Trophoblast cell (in vitro differentiated cells and primary cell): ENCODE results near the gene MST1R.
"Not testable (repeated sequence)": the region's sequence is repeated elsewhere in the genome, so short reads cannot be mapped to it uniquely, and the experiment has no call there.

ENCODE experiments used
- DNase-seq, 2 donors: peaks; one replicate each; pipeline ENCODE4 v3.0.0-alpha.2; 2016
- H2AFZ ChIP-seq: 2 replicates; pipeline ENCODE4 v1.6.1; 2013; ENCODE audit warnings: low read length, moderate library complexity, mild to moderate bottlenecking; ENCODE audit not compliant: insufficient read depth, poor library complexity
- H2AK5ac ChIP-seq: 2 replicates; pipeline ENCODE4 v1.6.1; 2013; ENCODE audit warnings: mild to moderate bottlenecking, low read length
- H2BK120ac ChIP-seq: 2 replicates; pipeline ENCODE4 v1.6.1; 2013; ENCODE audit warnings: low read length, mild to moderate bottlenecking, moderate library complexity; ENCODE audit not compliant: insufficient read depth, poor library complexity
- H2BK12ac ChIP-seq: 2 replicates; pipeline ENCODE4 v1.6.1; 2013; ENCODE audit warnings: mild to moderate bottlenecking, low read length, moderate library complexity
- H2BK5ac ChIP-seq: 2 replicates; pipeline ENCODE4 v1.6.1; 2013; ENCODE audit warnings: low read length, low read depth, moderate library complexity, mild to moderate bottlenecking; ENCODE audit not compliant: poor library complexity
- H3K14ac ChIP-seq: 2 replicates; pipeline ENCODE4 v1.6.1; 2013; ENCODE audit warnings: mild to moderate bottlenecking, low read length
- H3K18ac ChIP-seq: 2 replicates; pipeline ENCODE4 v1.6.1; 2013; ENCODE audit warnings: mild to moderate bottlenecking, low read length
- H3K23ac ChIP-seq: 2 replicates; pipeline ENCODE4 v1.6.1; 2013; ENCODE audit warnings: low read length
- H3K27ac ChIP-seq: 2 replicates; pipeline ENCODE4 v1.5.1; 2013; ENCODE audit warnings: low read depth, mild to moderate bottlenecking, inconsistent platforms, low read length, moderate library complexity
- H3K27me3 ChIP-seq: 2 replicates; pipeline ENCODE4 v1.6.1; 2013; ENCODE audit warnings: inconsistent platforms, mild to moderate bottlenecking, low read length, moderate library complexity; ENCODE audit not compliant: insufficient read depth
- H3K36me3 ChIP-seq, 2 experiments: 1 replicate in 1 of 2; 2 replicates in 1 of 2; pipeline ENCODE4 v1.6.1; 2013; ENCODE audit warnings: low read length in 2 of 2, mild to moderate bottlenecking in 2 of 2, moderate library complexity in 1 of 2; ENCODE audit not compliant: insufficient read depth in 2 of 2, control insufficient read depth in 1 of 2
- H3K4ac ChIP-seq: 2 replicates; pipeline ENCODE4 v1.6.1; 2013; ENCODE audit warnings: low read depth, mild to moderate bottlenecking, low read length, moderate library complexity
- H3K4me1 ChIP-seq, 2 experiments: 1 replicate in 1 of 2; 2 replicates in 1 of 2; pipeline ENCODE4 v1.6.1; 2013; ENCODE audit warnings: low read length in 2 of 2, mild to moderate bottlenecking in 2 of 2, moderate library complexity in 1 of 2; ENCODE audit not compliant: insufficient read depth in 2 of 2, control insufficient read depth in 1 of 2
- H3K4me2 ChIP-seq: 2 replicates; pipeline ENCODE4 v1.6.1; 2013; ENCODE audit warnings: inconsistent platforms, mild to moderate bottlenecking, low read length, moderate library complexity
- H3K4me3 ChIP-seq: 2 replicates; pipeline ENCODE4 v1.5.1; 2013; ENCODE audit warnings: mild to moderate bottlenecking, low read depth, low read length, inconsistent platforms
- H3K79me1 ChIP-seq: one replicate; pipeline ENCODE4 v1.6.1; 2013; ENCODE audit warnings: low read length
- H3K79me2 ChIP-seq: 2 replicates; pipeline ENCODE4 v1.6.1; 2013; ENCODE audit warnings: low read length, mild to moderate bottlenecking; ENCODE audit not compliant: control insufficient read depth, insufficient read depth, poor library complexity
- H3K9ac ChIP-seq: 2 replicates; pipeline ENCODE4 v1.6.1; 2013; ENCODE audit warnings: mild to moderate bottlenecking, low read length
- H3K9me3 ChIP-seq: 2 replicates; pipeline ENCODE4 v1.6.1; 2013; ENCODE audit warnings: low read depth, mild to moderate bottlenecking, control low read depth, inconsistent platforms, low read length; ENCODE audit not compliant: insufficient read depth
- H4K12ac ChIP-seq: 2 replicates; pipeline ENCODE4 v1.6.1; 2013; ENCODE audit warnings: low read depth, mild to moderate bottlenecking, low read length, moderate library complexity
- H4K8ac ChIP-seq: 2 replicates; pipeline ENCODE4 v1.6.1; 2013; ENCODE audit warnings: low read depth, mild to moderate bottlenecking, low read length, moderate library complexity
- H4K91ac ChIP-seq: one replicate; pipeline ENCODE4 v1.6.1; 2013; ENCODE audit warnings: low read depth, mild to moderate bottlenecking, low read length, moderate library complexity
- WGBS: extraction: QIAGEN DNeasy Blood & Tissue Kit; methylation state at CpG from one replicate; pipeline ENCODE4 v1.1.7; 2013; ENCODE audit warnings: missing lambda C conversion rate; ENCODE audit not compliant: insufficient read length, insufficient coverage; ENCODE audit errors: extremely low coverage; 5-methylcytosine and 5-hydroxymethylcytosine counted together

MST1R gene

GRCh38 chr3:49939858-49940666 lies 36.4 kb upstream of the MST1R start, which contains the start of gene RBM6:
Gene RBM6, plus strand, starts transcription at chr3:49940150. Its CDS starts 22,492 bp downstream, at chr3:49962642.
- H2BK12ac ChIP-seq, result peak within 1 kb of the TSS; percentile 21

GRCh38 chr3:49937090-49937489 lies 33.4 kb upstream of the MST1R start:
- H2AK5ac ChIP-seq, result no peak overlapping the region
- WGBS, result no CpG with 5 or more reads among the region's 3 CpGs

More at GRCh38 chr3:49939858-49940666, 36.4 kb upstream of the MST1R start, which contains the start of gene RBM6:
- peak within 1 kb of the TSS; percentile 76 for H4K12ac ChIP-seq
- H3K9ac ChIP-seq, result peak within 1 kb of the TSS; percentile 95
- H2AFZ ChIP-seq, result peak within 1 kb of the TSS; percentile 89
- H3K27ac ChIP-seq, result peak within 1 kb of the TSS; percentile 90
- H3K4me2 ChIP-seq, result peak within 1 kb of the TSS; percentile 65
- peak within 1 kb of the TSS; percentile 73 for H3K14ac ChIP-seq
- peak within 1 kb of the TSS; percentile 44 for H2BK5ac ChIP-seq
- H3K27me3 ChIP-seq, result no peaks in the 10 kb centered on the region
- peak within 1 kb of the TSS; percentile 89 for H4K8ac ChIP-seq
- H3K18ac ChIP-seq, result peak within 1 kb of the TSS; percentile 64
- H3K9me3 ChIP-seq, result no peaks in the 10 kb centered on the region
- H3K79me1 ChIP-seq, result peaks cover 7% of the 10 kb centered on the region
- peak within 1 kb of the TSS; percentile 88 for H3K4me3 ChIP-seq
- peak; percentile 94 to 97 for DNase-seq
- no peaks in the 10 kb centered on the region for H3K36me3 ChIP-seq
- peaks cover 15% of the 10 kb centered on the region for H3K79me2 ChIP-seq
- H2BK120ac ChIP-seq, result peak within 1 kb of the TSS; percentile 63
- no peak within 1 kb of the TSS for H3K23ac ChIP-seq
- no CpG with 5 or more reads among the region's 74 CpGs for WGBS
- H3K4ac ChIP-seq, result peak within 1 kb of the TSS; percentile 95
- no peak within 1 kb of the TSS for H2AK5ac ChIP-seq
- H4K91ac ChIP-seq, result peak within 1 kb of the TSS; percentile 84
- peaks cover 0 to 5% of the 10 kb centered on the region in 2 experiments for H3K4me1 ChIP-seq

GRCh38 chr3:49932281-49932680 lies 28.6 kb upstream of the MST1R start:
- not testable (repeated sequence) for H3K27ac ChIP-seq, H4K8ac ChIP-seq, H3K23ac ChIP-seq, H2BK120ac ChIP-seq, H3K4me3 ChIP-seq, H3K36me3 ChIP-seq, H3K14ac ChIP-seq, H2AK5ac ChIP-seq, H3K27me3 ChIP-seq, H4K12ac ChIP-seq, H2BK5ac ChIP-seq, H3K4me2 ChIP-seq, H3K4ac ChIP-seq, H3K79me1 ChIP-seq, H4K91ac ChIP-seq, H2BK12ac ChIP-seq, H2AFZ ChIP-seq, H3K18ac ChIP-seq, H3K9ac ChIP-seq, H3K79me2 ChIP-seq, H3K9me3 ChIP-seq
- DNase-seq, result peak; percentile 61 to 78
- peaks cover 12 to 14% of the 10 kb centered on the region in 2 experiments for H3K4me1 ChIP-seq
- WGBS, result no CpG with 5 or more reads among the region's 15 CpGs

More at GRCh38 chr3:49937090-49937489, 33.4 kb upstream of the MST1R start:
- Histone ChIP-seq H2AFZ (no peak overlapping the region), H3K4ac (no peak overlapping the region), H3K18ac (no peak overlapping the region), H3K4me2 (no peak overlapping the region), H3K4me1 (peaks cover 0 to 5% of the 10 kb centered on the region in 2 experiments), H3K4me3 (no peak overlapping the region), H2BK120ac (no peak overlapping the region), H3K14ac (no peak overlapping the region), H3K9me3 (no peaks in the 10 kb centered on the region), H3K36me3 (no peaks in the 10 kb centered on the region), H3K23ac (no peak overlapping the region), H3K9ac (no peak overlapping the region), H3K79me1 (peaks cover 7% of the 10 kb centered on the region), H2BK12ac (no peak overlapping the region), H4K12ac (no peak overlapping the region), H3K79me2 (peaks cover 10% of the 10 kb centered on the region), H4K91ac (no peak overlapping the region), H3K27ac (no peak overlapping the region), H3K27me3 (no peaks in the 10 kb centered on the region), H4K8ac (no peak overlapping the region), H2BK5ac (no peak overlapping the region)
- DNase-seq, result no peak

GRCh38 chr3:49930922-49931321 lies 27.2 kb upstream of the MST1R start:
- no peaks in the 10 kb centered on the region for H3K36me3 ChIP-seq
- H3K79me1 ChIP-seq, result peaks cover 5% of the 10 kb centered on the region
- H4K12ac ChIP-seq, result no peak overlapping the region
- H3K27me3 ChIP-seq, result no peaks in the 10 kb centered on the region
- H3K9ac ChIP-seq, result no peak overlapping the region
- peak in 1 of 2 donors; percentile 30 for DNase-seq
- no peak overlapping the region for H2BK12ac ChIP-seq
- no CpG with 5 or more reads among the region's 1 CpG for WGBS
- H3K4me2 ChIP-seq, result no peak overlapping the region
- no peak overlapping the region for H3K27ac ChIP-seq
- no peak overlapping the region for H3K23ac ChIP-seq
- H3K14ac ChIP-seq, result no peak overlapping the region
- no peak overlapping the region for H3K4me3 ChIP-seq
- H3K4ac ChIP-seq, result no peak overlapping the region
- H2AFZ ChIP-seq, result no peak overlapping the region
- peaks cover 12 to 14% of the 10 kb centered on the region in 2 experiments for H3K4me1 ChIP-seq
- no peak overlapping the region for H2AK5ac ChIP-seq
- H2BK5ac ChIP-seq, result no peak overlapping the region
- no peak overlapping the region for H2BK120ac ChIP-seq
- peaks cover 2% of the 10 kb centered on the region for H3K79me2 ChIP-seq
- H3K9me3 ChIP-seq, result no peaks in the 10 kb centered on the region
- H4K91ac ChIP-seq, result no peak overlapping the region
- peak overlapping the region; percentile 17 for H4K8ac ChIP-seq
- no peak overlapping the region for H3K18ac ChIP-seq
